Chondrocyte (in vitro differentiated cells): Measurements from ENCODE around the gene RUNX1. TPM values are rescaled to one million over a fixed set of nuclear protein-coding genes. Genes with fewer than 3 reads are reported as not detected.

Source experiments
- DNase-seq: peaks from one replicate; pipeline ENCODE4 v3.0.0; 2021; ENCODE audit warnings: mixed read lengths, low spot score
- H3K27ac Mint-ChIP-seq: one replicate; pipeline ENCODE4 v1.8.0; 2021; ENCODE audit warnings: mild to moderate bottlenecking, moderate library complexity, mixed read lengths; ENCODE audit not compliant: unreplicated experiment
- H3K27me3 Mint-ChIP-seq: 2 replicates; pipeline ENCODE4 v1.8.0; 2021; ENCODE audit warnings: low read depth, mixed read lengths
- H3K36me3 Mint-ChIP-seq: 2 replicates; pipeline ENCODE4 v1.8.0; 2021; ENCODE audit warnings: low read depth, mixed read lengths
- H3K4me1 Mint-ChIP-seq: 2 replicates; pipeline ENCODE4 v1.8.0; 2021; ENCODE audit warnings: low read depth, mild to moderate bottlenecking, mixed read lengths
- H3K4me3 Mint-ChIP-seq: one replicate; pipeline ENCODE4 v1.8.0; 2021; ENCODE audit warnings: mild to moderate bottlenecking, moderate library complexity, mixed read lengths; ENCODE audit not compliant: unreplicated experiment
- H3K9me3 Mint-ChIP-seq: 2 replicates; pipeline ENCODE4 v1.8.0; 2021; ENCODE audit warnings: low read depth, mixed read lengths
- total RNA-seq: library from RNA; stranded (reverse); gene quantifications from 3 replicates; pipeline ENCODE4 v1.2.1, GENCODE V29; 2021
- TF ChIP-seq, protein P1 (sequence below): fragments of 200-600 bp; sonication (generic); IDR thresholded peaks from 2 replicates; pipeline ENCODE4 v1.5.0; 2021; ENCODE audit warnings: antibody characterized with exemption, mild to moderate bottlenecking, moderate library complexity

The RUNX1 gene
- total RNA-seq, 1 donor from 2014 or later = 37.9 TPM

DNA sequence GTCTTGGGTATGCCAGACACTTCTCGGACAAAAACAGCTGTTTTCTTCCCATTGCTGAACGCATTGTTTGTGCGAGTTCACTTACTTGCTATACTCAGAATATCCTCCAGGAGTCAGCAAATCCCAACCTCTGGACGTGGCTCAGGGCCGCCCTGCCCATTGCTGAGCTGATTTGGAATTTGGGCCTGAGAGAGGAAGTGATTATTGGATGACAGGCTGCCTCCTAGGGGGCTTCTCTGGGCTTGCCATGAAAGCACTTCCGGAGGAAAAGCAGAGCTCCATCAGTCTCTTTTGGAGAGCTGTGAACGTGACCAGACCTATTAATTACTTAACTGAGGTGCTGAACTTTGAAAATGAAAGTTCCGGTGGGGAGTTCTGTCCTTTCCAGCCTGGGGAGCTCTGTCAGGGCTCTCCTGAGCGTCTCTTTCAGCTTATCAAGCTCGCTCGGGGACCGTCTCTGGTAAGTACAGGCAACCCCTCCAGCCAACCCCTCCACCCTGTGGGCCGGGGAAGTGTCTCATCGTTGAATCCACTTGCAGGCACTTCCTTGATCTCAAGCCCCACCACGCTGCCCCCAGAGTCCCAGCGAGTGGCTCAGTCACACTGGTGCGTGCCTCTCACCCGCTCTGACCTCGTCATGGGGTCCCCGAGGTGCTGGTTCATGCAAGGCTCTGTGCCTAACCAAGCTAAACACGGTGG, 303.4 kb downstream of the RUNX1 start:
- peak overlapping the region; percentile 48 for H3K4me3 Mint-ChIP-seq
- H3K9me3 Mint-ChIP-seq = peaks cover 6% of the 10 kb centered on the region
- TF ChIP-seq, protein P1, sequence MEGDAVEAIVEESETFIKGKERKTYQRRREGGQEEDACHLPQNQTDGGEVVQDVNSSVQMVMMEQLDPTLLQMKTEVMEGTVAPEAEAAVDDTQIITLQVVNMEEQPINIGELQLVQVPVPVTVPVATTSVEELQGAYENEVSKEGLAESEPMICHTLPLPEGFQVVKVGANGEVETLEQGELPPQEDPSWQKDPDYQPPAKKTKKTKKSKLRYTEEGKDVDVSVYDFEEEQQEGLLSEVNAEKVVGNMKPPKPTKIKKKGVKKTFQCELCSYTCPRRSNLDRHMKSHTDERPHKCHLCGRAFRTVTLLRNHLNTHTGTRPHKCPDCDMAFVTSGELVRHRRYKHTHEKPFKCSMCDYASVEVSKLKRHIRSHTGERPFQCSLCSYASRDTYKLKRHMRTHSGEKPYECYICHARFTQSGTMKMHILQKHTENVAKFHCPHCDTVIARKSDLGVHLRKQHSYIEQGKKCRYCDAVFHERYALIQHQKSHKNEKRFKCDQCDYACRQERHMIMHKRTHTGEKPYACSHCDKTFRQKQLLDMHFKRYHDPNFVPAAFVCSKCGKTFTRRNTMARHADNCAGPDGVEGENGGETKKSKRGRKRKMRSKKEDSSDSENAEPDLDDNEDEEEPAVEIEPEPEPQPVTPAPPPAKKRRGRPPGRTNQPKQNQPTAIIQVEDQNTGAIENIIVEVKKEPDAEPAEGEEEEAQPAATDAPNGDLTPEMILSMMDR = peak; percentile 94
- peaks cover 3% of the 10 kb centered on the region for H3K36me3 Mint-ChIP-seq
- no peak for DNase-seq
- H3K27me3 Mint-ChIP-seq = peaks cover 3% of the 10 kb centered on the region
- H3K4me1 Mint-ChIP-seq = peaks cover 23% of the 10 kb centered on the region
- H3K27ac Mint-ChIP-seq = no peak overlapping the region

DNA sequence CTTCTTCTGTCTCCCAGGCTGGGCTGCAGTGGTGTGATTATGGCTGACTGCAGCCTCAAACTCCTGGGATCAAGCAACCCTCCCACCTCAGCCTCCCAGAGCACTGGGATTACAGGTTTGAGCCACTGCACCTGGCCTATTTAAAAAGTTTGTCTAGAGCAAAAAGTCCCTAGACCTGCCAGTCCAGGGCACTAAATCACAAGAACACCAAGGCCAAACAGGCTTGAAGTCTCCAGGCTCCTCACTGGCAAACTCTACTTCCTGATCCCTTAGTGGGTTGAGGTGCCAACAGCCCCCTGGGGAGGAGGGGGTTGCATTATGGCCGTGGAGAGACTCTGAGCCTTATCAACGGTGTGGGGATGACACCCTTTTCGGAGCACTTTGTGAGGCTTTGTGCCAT, 304.3 kb downstream of the RUNX1 start:
- Mint-ChIP-seq H3K27me3 (peaks cover 3% of the 10 kb centered on the region), H3K4me1 (peaks cover 23% of the 10 kb centered on the region)

DNA sequence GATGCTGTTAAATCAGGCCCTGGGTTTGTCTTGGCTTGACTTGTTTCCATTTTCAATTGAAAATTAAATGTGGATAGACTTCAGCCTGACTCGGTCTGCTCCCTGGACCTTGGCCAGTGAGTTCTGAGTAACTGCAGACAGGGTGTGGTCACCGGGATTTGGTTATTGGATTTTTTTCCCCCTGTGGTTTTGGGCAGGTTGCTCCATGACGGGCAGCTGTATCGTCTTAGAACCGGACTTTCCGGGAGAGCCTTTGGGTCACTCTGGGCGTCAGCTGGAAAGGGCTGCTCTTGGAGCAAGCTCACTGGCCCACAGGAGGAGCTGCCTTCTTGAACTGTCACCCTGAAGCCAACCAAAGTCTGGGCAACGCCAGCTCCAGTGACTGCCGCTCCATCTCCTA, 305.3 kb downstream of the RUNX1 start:
- Mint-ChIP-seq H3K4me3 (no peak overlapping the region), H3K9me3 (no peaks in the 10 kb centered on the region), H3K36me3 (no peaks in the 10 kb centered on the region), H3K27ac (no peak overlapping the region), H3K27me3 (peaks cover 3% of the 10 kb centered on the region), H3K4me1 (peaks cover 22% of the 10 kb centered on the region)
- TF ChIP-seq, protein P1 = no peak
- no peak for DNase-seq

More for the DNA sequence above, 304.3 kb downstream of the RUNX1 start:
- Mint-ChIP-seq H3K4me3 (no peak overlapping the region), H3K9me3 (peaks cover 1% of the 10 kb centered on the region), H3K36me3 (no peaks in the 10 kb centered on the region), H3K27ac (no peak overlapping the region)
- TF ChIP-seq, protein P1 = no peak
- no peak for DNase-seq

DNA sequence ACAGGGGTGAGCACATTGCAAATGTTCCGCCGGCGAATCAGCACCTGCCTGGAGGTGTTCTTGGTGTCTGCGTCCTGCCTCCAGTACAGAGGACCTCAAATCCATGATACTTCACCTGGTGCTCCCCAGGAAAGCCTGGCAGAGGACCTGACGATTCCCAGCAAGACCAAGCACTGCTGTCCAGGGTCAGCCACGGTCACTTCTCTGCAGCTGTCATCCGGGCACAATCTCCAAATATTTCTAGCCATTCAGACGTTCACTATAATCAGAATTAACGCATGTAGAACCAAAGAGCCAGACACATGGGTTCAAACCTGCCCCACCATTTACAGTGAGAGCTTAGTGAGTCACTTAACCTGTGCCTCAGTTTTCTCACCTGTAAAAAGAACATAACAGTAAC, 305.8 kb downstream of the RUNX1 start:
- H3K27me3 Mint-ChIP-seq = peaks cover 3% of the 10 kb centered on the region
- TF ChIP-seq, protein P1 = no peak
- no peaks in the 10 kb centered on the region for H3K9me3 Mint-ChIP-seq
- H3K27ac Mint-ChIP-seq = no peak overlapping the region
- no peak overlapping the region for H3K4me3 Mint-ChIP-seq
- H3K36me3 Mint-ChIP-seq = no peaks in the 10 kb centered on the region
- no peak for DNase-seq
- H3K4me1 Mint-ChIP-seq = peaks cover 18% of the 10 kb centered on the region

DNA sequence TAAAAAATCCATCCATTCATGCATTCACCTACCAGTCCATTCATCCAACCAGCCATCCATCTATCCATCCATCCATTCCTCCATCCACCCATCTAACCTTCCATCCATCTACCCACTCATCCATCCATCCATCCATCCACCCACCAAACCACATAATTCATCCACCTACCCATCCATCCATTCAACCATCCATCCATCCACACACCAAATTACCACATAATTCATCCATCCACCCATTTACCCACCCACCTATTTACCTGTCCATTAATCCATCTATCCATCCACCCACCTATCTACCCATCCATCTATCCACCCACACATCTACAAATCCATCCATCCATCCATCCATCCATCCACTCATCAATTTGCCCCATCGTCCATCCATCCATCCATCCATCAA, 308.9 kb downstream of the RUNX1 start:
- Mint-ChIP-seq H3K4me1 (peaks cover 37% of the 10 kb centered on the region), H3K36me3 (no peaks in the 10 kb centered on the region), H3K27ac (no peak overlapping the region), H3K9me3 (no peaks in the 10 kb centered on the region), H3K4me3 (no peak overlapping the region), H3K27me3 (peaks cover 3% of the 10 kb centered on the region)
- DNase-seq = no peak
- TF ChIP-seq, protein P1 = no peak
